Retinal pigment epithelial cell (primary cell): ENCODE measurements around the gene CCDC201.

Source experiments
- DNase-seq: peaks from one replicate; pipeline ENCODE4 v3.0.0-alpha.2; 2010; ENCODE audit warnings: low read depth
- H3K4me3 ChIP-seq: 2 replicates; pipeline ENCODE4 v1.5.1; 2011; ENCODE audit warnings: mild to moderate bottlenecking, low read length, control low read depth, moderate library complexity
- TF ChIP-seq, protein P1 (sequence below): conservative IDR thresholded peaks from 2 replicates; pipeline ENCODE4 v1.5.1; 2011; ENCODE audit warnings: low read depth, low read length, control low read depth, inconsistent platforms

CCDC201 gene

DNA sequence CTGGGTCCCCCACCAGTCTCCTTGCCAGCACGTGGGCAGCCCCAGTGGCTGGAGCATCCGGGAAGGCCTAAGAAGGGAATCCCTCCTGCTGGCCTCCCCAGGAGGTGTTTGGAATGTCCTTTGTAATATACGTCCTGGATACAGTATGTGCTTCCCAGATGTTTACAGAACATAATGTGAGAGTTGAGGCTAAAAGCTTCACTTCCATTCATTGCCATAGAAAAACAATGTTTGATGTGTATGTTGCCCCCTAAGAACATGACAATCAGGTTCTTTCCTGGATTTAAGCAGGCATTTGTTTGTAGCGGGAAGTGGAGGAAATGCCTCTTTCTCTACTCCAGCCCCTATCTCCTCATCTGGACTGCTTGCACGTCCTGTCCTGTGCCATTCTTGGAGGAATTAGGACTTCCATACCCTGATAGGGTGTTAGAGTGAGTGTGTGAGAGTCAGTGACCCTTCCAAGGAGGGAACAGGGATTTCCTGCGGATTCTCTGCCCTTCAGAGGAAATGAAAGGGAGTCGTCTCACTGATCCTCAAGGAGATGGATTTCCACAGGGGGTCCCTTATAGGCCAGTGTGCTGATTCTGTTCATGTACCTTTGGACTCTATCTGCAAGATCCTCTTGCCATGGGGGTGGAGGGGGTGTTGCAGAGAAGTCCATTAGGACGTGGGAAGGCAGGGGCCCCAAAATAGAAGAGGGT lies 16.6 kb upstream of the CCDC201 start:
- TF ChIP-seq, protein P1, sequence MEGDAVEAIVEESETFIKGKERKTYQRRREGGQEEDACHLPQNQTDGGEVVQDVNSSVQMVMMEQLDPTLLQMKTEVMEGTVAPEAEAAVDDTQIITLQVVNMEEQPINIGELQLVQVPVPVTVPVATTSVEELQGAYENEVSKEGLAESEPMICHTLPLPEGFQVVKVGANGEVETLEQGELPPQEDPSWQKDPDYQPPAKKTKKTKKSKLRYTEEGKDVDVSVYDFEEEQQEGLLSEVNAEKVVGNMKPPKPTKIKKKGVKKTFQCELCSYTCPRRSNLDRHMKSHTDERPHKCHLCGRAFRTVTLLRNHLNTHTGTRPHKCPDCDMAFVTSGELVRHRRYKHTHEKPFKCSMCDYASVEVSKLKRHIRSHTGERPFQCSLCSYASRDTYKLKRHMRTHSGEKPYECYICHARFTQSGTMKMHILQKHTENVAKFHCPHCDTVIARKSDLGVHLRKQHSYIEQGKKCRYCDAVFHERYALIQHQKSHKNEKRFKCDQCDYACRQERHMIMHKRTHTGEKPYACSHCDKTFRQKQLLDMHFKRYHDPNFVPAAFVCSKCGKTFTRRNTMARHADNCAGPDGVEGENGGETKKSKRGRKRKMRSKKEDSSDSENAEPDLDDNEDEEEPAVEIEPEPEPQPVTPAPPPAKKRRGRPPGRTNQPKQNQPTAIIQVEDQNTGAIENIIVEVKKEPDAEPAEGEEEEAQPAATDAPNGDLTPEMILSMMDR: no peak
- no peak overlapping the region for H3K4me3 ChIP-seq
- no peak for DNase-seq

DNA sequence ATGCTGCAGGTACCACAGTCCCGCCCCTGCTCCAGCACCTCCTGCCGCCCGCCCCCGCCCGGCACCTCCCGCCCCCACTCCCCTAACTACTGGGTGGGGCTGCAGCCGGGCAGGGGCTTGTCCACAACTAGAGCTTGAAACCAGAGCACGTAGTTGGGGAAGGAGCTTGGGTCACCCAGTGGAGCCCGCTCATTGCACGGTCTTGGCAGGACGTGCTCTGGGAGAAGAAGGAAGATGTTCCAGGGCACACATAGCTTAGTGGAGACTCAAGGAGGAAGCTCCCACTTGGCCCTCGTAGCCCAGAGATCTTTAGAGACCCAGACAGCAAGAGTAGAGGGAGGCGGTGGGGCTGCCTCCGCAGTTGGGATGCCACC lies 16.1 kb upstream of the CCDC201 start:
- H3K4me3 ChIP-seq: peak overlapping the region; percentile 8
- DNase-seq: no peak
- TF ChIP-seq, protein P1: no peak

DNA sequence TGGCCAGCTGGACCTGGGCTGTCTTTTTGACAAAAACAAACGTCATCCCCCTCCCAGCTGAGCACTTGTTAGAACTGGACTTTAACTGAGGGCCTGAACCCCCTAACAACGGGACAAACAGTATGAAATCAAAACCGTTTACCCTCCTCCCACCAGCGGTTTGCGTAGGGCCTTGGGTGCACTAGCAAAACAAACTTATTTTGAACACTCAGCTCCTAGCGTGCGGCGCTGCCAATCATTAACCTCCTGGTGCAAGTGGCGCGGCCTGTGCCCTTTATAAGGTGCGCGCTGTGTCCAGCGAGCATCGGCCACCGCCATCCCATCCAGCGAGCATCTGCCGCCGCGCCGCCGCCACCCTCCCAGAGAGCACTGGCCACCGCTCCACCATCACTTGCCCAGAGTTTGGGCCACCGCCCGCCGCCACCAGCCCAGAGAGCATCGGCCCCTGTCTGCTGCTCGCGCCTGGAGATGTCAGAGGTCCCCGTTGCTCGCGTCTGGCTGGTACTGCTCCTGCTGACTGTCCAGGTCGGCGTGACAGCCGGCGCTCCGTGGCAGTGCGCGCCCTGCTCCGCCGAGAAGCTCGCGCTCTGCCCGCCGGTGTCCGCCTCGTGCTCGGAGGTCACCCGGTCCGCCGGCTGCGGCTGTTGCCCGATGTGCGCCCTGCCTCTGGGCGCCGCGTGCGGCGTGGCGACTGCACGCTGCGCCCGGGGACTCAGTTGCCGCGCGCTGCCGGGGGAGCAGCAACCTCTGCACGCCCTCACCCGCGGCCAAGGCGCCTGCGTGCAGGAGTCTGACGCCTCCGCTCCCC lies 15.5 kb upstream of the CCDC201 start, which contains the start of gene IGFBP1:
Gene IGFBP1 (plus strand): TSS at position 304 of the 808 bp plus-strand sequence. CDS start 165 bp downstream, at position 469.
- H3K4me3 ChIP-seq: peak within 1 kb of the TSS; percentile 42

DNA sequence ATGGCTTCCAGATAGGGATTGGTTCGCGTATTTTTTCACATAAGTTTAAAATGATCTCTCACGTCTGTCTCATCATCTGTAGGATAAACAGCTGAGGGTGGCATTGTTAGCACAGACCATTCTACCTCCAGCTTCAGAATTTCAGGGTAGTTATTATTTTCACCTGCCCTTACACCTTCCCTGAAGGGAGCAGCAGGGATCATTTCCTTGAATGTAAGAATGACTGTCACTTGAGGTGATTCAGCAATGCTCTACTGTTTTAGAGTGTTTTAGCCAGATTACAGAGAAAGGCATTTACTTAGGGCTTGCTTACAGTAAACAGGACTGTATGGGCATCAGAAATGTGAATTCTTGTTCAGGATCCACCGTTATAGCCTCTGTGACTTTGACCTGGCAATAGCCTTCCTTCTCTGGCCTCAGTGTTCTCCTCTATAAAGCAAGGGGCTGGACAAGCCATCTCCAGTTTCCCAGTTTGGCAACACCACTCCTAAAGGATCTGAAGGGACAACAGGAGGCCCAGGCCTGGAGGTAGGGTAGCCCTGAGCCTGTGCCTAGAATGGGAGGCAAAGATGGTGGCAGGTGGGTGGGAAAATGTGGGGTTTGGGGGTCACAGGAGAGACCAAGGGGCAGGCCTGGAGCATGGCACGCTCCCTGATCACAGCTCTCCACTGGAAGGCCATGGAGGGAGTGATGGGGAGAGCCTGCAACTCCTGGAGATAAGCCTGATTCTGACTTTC lies 14.2 kb upstream of the CCDC201 start:
- TF ChIP-seq, protein P1: no peak
- DNase-seq: no peak
- H3K4me3 ChIP-seq: no peak overlapping the region

More for the DNA sequence above, 15.5 kb upstream of the CCDC201 start, which contains the start of gene IGFBP1:
- TF ChIP-seq, protein P1: no peak
- no peak for DNase-seq

DNA sequence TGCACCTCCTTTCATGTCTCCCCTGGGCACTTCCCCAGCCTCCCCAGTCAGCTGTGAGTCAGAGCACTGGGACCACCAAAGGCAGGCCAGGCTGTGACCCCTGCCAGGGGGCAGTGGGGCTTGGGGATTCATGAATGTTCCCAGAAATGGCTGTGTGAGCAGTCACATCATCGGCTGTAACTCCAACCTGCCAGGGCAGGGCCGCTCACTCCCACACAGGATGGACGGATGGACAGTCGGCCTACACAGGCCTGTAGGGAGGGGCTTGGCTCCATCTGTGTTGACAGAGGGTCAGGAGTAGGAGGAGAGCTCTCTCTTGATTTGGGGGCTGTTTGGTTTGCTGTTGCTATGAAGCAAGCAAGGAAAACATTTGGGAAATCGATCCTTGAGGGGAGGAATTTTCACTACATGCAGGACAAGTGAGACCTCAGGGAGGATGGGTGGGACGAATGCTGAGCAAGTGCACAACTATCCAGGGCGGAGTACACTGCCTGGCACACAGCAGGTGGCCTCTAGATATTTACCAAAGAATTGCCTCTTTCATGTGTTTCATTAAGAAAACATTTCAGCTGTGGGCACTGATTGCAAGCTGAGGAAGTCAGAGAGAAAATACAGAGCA lies 12.5 kb upstream of the CCDC201 start:
- no peak overlapping the region for H3K4me3 ChIP-seq
- TF ChIP-seq, protein P1: no peak
- no peak for DNase-seq

DNA sequence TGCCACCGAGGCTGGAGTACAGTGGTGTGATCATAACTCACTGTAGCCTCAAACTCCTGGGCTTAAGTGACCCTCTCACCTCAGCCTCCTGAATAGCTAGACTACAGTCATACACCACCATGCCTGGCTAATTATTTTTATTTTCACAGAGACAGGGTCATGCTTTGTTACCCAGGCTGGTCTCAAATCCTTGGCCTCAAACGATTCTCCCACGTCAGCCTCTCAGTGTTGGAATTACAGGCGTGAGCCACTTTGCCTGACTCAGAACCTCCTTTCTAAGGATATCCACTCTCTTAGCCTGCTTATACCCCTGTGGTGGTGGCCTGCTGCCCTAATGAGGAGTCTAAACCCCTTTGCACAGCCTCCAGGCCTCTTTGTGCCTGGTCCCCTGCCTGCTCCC lies 11.3 kb upstream of the CCDC201 start:
- H3K4me3 ChIP-seq: no peak overlapping the region
- TF ChIP-seq, protein P1: no peak
- DNase-seq: no peak
